Stomach smooth muscle (tissue), 2 donors: ENCODE measurements around the gene PIGZ.

Experiments used
- H3K27ac ChIP-seq: one replicate; pipeline ENCODE4 v1.7.0; 2013; ENCODE audit warnings: mild to moderate bottlenecking, low read length, inconsistent platforms
- H3K27me3 ChIP-seq, 2 donors: one replicate each; pipeline ENCODE4 v1.7.0; 2013; ENCODE audit warnings: low read length in 2 of 2; ENCODE audit not compliant: insufficient read depth in 2 of 2, control insufficient read depth in 1 of 2
- H3K36me3 ChIP-seq, 2 donors: one replicate each; pipeline ENCODE4 v1.7.0; 2013; ENCODE audit warnings: low read length in 2 of 2; ENCODE audit not compliant: control insufficient read depth in 2 of 2, insufficient read depth in 2 of 2
- H3K4me1 ChIP-seq: one replicate; pipeline ENCODE4 v1.7.0; 2013; ENCODE audit warnings: low read length; ENCODE audit not compliant: control insufficient read depth, insufficient read depth
- H3K4me3 ChIP-seq, 2 donors: one replicate each; pipeline ENCODE4 v1.7.0; 2013; ENCODE audit warnings: low read length in 2 of 2
- H3K9ac ChIP-seq, 2 donors: one replicate each; pipeline ENCODE4 v1.7.0; 2013; ENCODE audit warnings: low read length in 2 of 2, mild to moderate bottlenecking in 1 of 2
- H3K9me3 ChIP-seq, 2 donors: one replicate each; pipeline ENCODE4 v1.7.0; 2013; ENCODE audit warnings: low read length in 2 of 2; ENCODE audit not compliant: control insufficient read depth in 2 of 2
- donor health status: healthy.
- donor health status: Pancreatic carcinoma.

The PIGZ gene

GRCh38 chr3:197000211-197000610 lies 31.6 kb upstream of the PIGZ start:
- no peaks in the 10 kb centered on the region for H3K27me3 ChIP-seq
- no peaks in the 10 kb centered on the region for H3K36me3 ChIP-seq
- no peak overlapping the region for H3K27ac ChIP-seq
- H3K9ac ChIP-seq, result no peak overlapping the region
- no peaks in the 10 kb centered on the region for H3K9me3 ChIP-seq
- peaks cover 16% of the 10 kb centered on the region for H3K4me1 ChIP-seq
- H3K4me3 ChIP-seq, result no peak overlapping the region

GRCh38 chr3:196998966-196999760 lies 30.5 kb upstream of the PIGZ start:
- Histone ChIP-seq H3K9ac (no peak overlapping the region), H3K4me3 (no peak overlapping the region), H3K27me3 (no peaks in the 10 kb centered on the region), H3K27ac (no peak overlapping the region), H3K4me1 (peaks cover 16% of the 10 kb centered on the region), H3K36me3 (no peaks in the 10 kb centered on the region), H3K9me3 (no peaks in the 10 kb centered on the region)

GRCh38 chr3:196997311-196997710 lies 28.7 kb upstream of the PIGZ start:
- H3K9ac ChIP-seq, result no peak overlapping the region
- peaks cover 3% of the 10 kb centered on the region for H3K4me1 ChIP-seq
- H3K4me3 ChIP-seq, result no peak overlapping the region
- H3K36me3 ChIP-seq, result no peaks in the 10 kb centered on the region
- no peaks in the 10 kb centered on the region for H3K27me3 ChIP-seq
- H3K27ac ChIP-seq, result no peak overlapping the region
- no peaks in the 10 kb centered on the region for H3K9me3 ChIP-seq

GRCh38 chr3:196996454-196997265 lies 28.0 kb upstream of the PIGZ start:
- Histone ChIP-seq H3K27ac (no peak overlapping the region), H3K9ac (no peak overlapping the region), H3K27me3 (no peaks in the 10 kb centered on the region), H3K36me3 (no peaks in the 10 kb centered on the region), H3K4me1 (no peaks in the 10 kb centered on the region), H3K9me3 (no peaks in the 10 kb centered on the region), H3K4me3 (no peak overlapping the region)

GRCh38 chr3:196995646-196996355 lies 27.2 kb upstream of the PIGZ start:
- Histone ChIP-seq H3K9ac (no peak overlapping the region), H3K4me1 (no peaks in the 10 kb centered on the region), H3K27me3 (no peaks in the 10 kb centered on the region), H3K36me3 (no peaks in the 10 kb centered on the region), H3K4me3 (no peak overlapping the region), H3K27ac (no peak overlapping the region), H3K9me3 (no peaks in the 10 kb centered on the region)

- H3K27ac ChIP-seq, result no peak overlapping the region
- H3K9ac ChIP-seq, result no peak overlapping the region
- no peaks in the 10 kb centered on the region for H3K9me3 ChIP-seq
- no peak overlapping the region for H3K4me3 ChIP-seq
- no peaks in the 10 kb centered on the region for H3K27me3 ChIP-seq
- no peaks in the 10 kb centered on the region for H3K36me3 ChIP-seq
- no peaks in the 10 kb centered on the region for H3K4me1 ChIP-seq
These were observed 26.4 kb upstream of the PIGZ start for GRCh38 chr3:196995027-196995426.

GRCh38 chr3:196994056-196994455 lies 25.4 kb upstream of the PIGZ start:
- Histone ChIP-seq H3K9me3 (no peaks in the 10 kb centered on the region), H3K4me1 (no peaks in the 10 kb centered on the region), H3K27ac (no peak overlapping the region), H3K36me3 (no peaks in the 10 kb centered on the region), H3K9ac (no peak overlapping the region), H3K4me3 (no peak overlapping the region), H3K27me3 (no peaks in the 10 kb centered on the region)

GRCh38 chr3:196992461-196993065 lies 23.9 kb upstream of the PIGZ start:
- no peaks in the 10 kb centered on the region for H3K36me3 ChIP-seq
- no peaks in the 10 kb centered on the region for H3K27me3 ChIP-seq
- H3K9ac ChIP-seq, result no peak overlapping the region
- no peak overlapping the region for H3K27ac ChIP-seq
- H3K9me3 ChIP-seq, result no peaks in the 10 kb centered on the region
- no peak overlapping the region for H3K4me3 ChIP-seq
- H3K4me1 ChIP-seq, result no peaks in the 10 kb centered on the region

GRCh38 chr3:196991581-196992460 lies 23.2 kb upstream of the PIGZ start:
- Histone ChIP-seq H3K36me3 (no peaks in the 10 kb centered on the region), H3K27me3 (no peaks in the 10 kb centered on the region), H3K27ac (no peak overlapping the region), H3K9ac (no peak overlapping the region), H3K9me3 (no peaks in the 10 kb centered on the region), H3K4me1 (no peaks in the 10 kb centered on the region), H3K4me3 (no peak overlapping the region)

GRCh38 chr3:196990601-196991007 lies 22.0 kb upstream of the PIGZ start:
- H3K27ac ChIP-seq, result no peak overlapping the region
- H3K36me3 ChIP-seq, result no peaks in the 10 kb centered on the region
- no peaks in the 10 kb centered on the region for H3K27me3 ChIP-seq
- H3K4me1 ChIP-seq, result no peaks in the 10 kb centered on the region
- H3K9ac ChIP-seq, result no peak overlapping the region
- no peaks in the 10 kb centered on the region for H3K9me3 ChIP-seq
- no peak overlapping the region for H3K4me3 ChIP-seq
